H1 (cell line): Measurements from ENCODE around the gene SYCE3.

Experiments used
- CTCF ChIP-seq, 3 experiments: IDR thresholded peaks; 1 replicate in 2 of 3; 2 replicates in 1 of 3; pipeline versions ENCODE4 v1.5.1 to v1.6.1; 2011; ENCODE audit warnings: low read length in 3 of 3, mild to moderate bottlenecking in 3 of 3, inconsistent platforms in 2 of 3, low read depth in 1 of 3, moderate library complexity in 1 of 3; ENCODE audit not compliant: insufficient read depth in 1 of 3; ENCODE audit errors: control extremely low read depth in 1 of 3
- KDM5A ChIP-seq: fragments of 200-600 bp; IDR thresholded peaks from 2 replicates; pipeline ENCODE4 v1.7.1; 2012; ENCODE audit warnings: mild to moderate bottlenecking, low read length, inconsistent platforms, mixed read lengths
- POLR2A ChIP-seq, 2 experiments: IDR thresholded peaks; 1 replicate in 1 of 2; 2 replicates in 1 of 2; pipeline ENCODE4 v1.6.1; 2011; ENCODE audit warnings: low read depth in 2 of 2, low read length in 2 of 2, mild to moderate bottlenecking in 2 of 2; ENCODE audit errors: control extremely low read depth in 1 of 2
- RFX5 ChIP-seq: IDR thresholded peaks from 2 replicates; pipeline ENCODE4 v1.6.1; 2011; ENCODE audit warnings: low read depth, low read length, improper control_type of control experiment, borderline replicate concordance
- USF2 ChIP-seq: IDR thresholded peaks from 2 replicates; pipeline ENCODE4 v1.6.1; 2011; ENCODE audit warnings: low read length, improper control_type of control experiment

GRCh38 chr22:50523458-50523805 lies 39.3 kb downstream of the SYCE3 start:
- TF ChIP-seq POLR2A (IDR thresholded peaks at IDR 0.05; ENCODE audit: control extremely low read depth in 1 of 2, low read depth in 2 of 2, low read length in 2 of 2) (no peak), KDM5A (no peak), USF2 (no peak), CTCF (IDR thresholded peaks at IDR 0.05; ENCODE audit: control extremely low read depth in 1 of 3, insufficient read depth in 1 of 3, low read depth in 1 of 3, low read length in 3 of 3) (no peak), RFX5 (no peak)
